Omental fat pad (tissue), 4 donors: ENCODE results near the gene ELFN2. TPM values are rescaled to one million over a fixed set of nuclear protein-coding genes. Genes with fewer than 3 reads are reported as not detected.

Experiments
- ATAC-seq: fragments of 150-250 bp; one replicate; pipeline ENCODE4 v1.9.1; 2016; ENCODE audit warnings: mild to moderate bottlenecking, moderate library complexity; ENCODE audit not compliant: low FRiP score
- DNase-seq: peaks from one replicate; pipeline ENCODE4 v3.0.0-alpha.2; 2019; ENCODE audit warnings: low spot score
- CTCF ChIP-seq, 3 donors: fragments of 450-650 bp; IDR thresholded peaks; one replicate each; pipeline ENCODE4 v1.5.1; 2016 to 2017; ENCODE audit warnings: antibody characterized with exemption in 3 of 3, mild to moderate bottlenecking in 3 of 3, moderate library complexity in 2 of 3
- total RNA-seq, 4 donors: library from RNA; depleted of rRNA; stranded (reverse); fragments of >200 nt; gene quantifications; one replicate each; pipeline ENCODE4 v1.1.0, GENCODE V29; 2016

Gene ELFN2
- total RNA-seq, 4 donors from 2014 or later: 0.32 TPM; not detected in 3

- DNase-seq: no peak
- no peak for TF ChIP-seq CTCF (IDR thresholded peaks at IDR 0.05)
- ATAC-seq: no peak
Measured at GRCh38 chr22:37433786-37434185, 6.5 kb upstream of the ELFN2 start.

- DNase-seq: no peak
- TF ChIP-seq CTCF (IDR thresholded peaks at IDR 0.05): no peak
- no peak for ATAC-seq
Measured at GRCh38 chr22:37432708-37433054, 5.4 kb upstream of the ELFN2 start.

- TF ChIP-seq CTCF (IDR thresholded peaks at IDR 0.05): no peak
- DNase-seq (no peak), ATAC-seq (no peak)
Measured at GRCh38 chr22:37431801-37432707, 4.8 kb upstream of the ELFN2 start.

GRCh38 chr22:37431366-37431765, 4.1 kb upstream of the ELFN2 start:
- DNase-seq: no peak
- TF ChIP-seq CTCF (IDR thresholded peaks at IDR 0.05): no peak
- no peak for ATAC-seq

- no peak for ATAC-seq
- no peak for TF ChIP-seq CTCF (IDR thresholded peaks at IDR 0.05)
- no peak for DNase-seq
Measured at GRCh38 chr22:37430941-37431340, 3.7 kb upstream of the ELFN2 start.

GRCh38 chr22:37428649-37429586, 1.6 kb upstream of the ELFN2 start:
- DNase-seq: no peak
- ATAC-seq: no peak
- no peak for TF ChIP-seq CTCF (IDR thresholded peaks at IDR 0.05)
